Heart right ventricle (tissue), 16 donors: ENCODE data around the gene FBXO38. TPM values are rescaled to one million over a fixed set of nuclear protein-coding genes. Genes with fewer than 3 reads are reported as not detected.

ENCODE experiments used
- ATAC-seq, 8 donors: fragments of 200-7000 bp; cut with Tn5 transposase; one replicate each; pipeline ENCODE4 v1.9.1; 2020; ENCODE audit warnings: mild to moderate bottlenecking in 8 of 8, moderate library complexity in 8 of 8, moderate number of reproducible peaks in 1 of 8
- DNase-seq, 2 donors: peaks; one replicate each; pipeline ENCODE4 v3.0.0-alpha.2; 2020
- H3K27ac ChIP-seq, 10 donors: fragments of 200-600 bp; sonication (generic) in 2 of 10; one replicate each; pipeline versions ENCODE4 v1.5.0 to v1.8.0; 2020 to 2022; ENCODE audit warnings: mild to moderate bottlenecking in 3 of 10
- H3K27me3 ChIP-seq, 7 donors: fragments of 200-600 bp; one replicate each; pipeline ENCODE4 v1.8.0; 2021 to 2022; ENCODE audit warnings: mild to moderate bottlenecking in 2 of 7
- H3K36me3 ChIP-seq, 9 donors: fragments of 200-600 bp; sonication (generic) in 1 of 9; one replicate each; pipeline versions ENCODE4 v1.5.0 to v1.8.0; 2020 to 2022; ENCODE audit warnings: mild to moderate bottlenecking in 2 of 9
- H3K4me1 ChIP-seq, 9 donors: fragments of 200-600 bp; sonication (generic) in 1 of 9; one replicate each; pipeline versions ENCODE4 v1.5.0 to v1.8.0; 2020 to 2022; ENCODE audit warnings: mild to moderate bottlenecking in 4 of 9
- H3K4me3 ChIP-seq, 10 donors: fragments of 200-600 bp; sonication (generic) in 2 of 10; one replicate each; pipeline versions ENCODE4 v1.5.0 to v1.8.0; 2020 to 2022; ENCODE audit warnings: mild to moderate bottlenecking in 7 of 10, moderate library complexity in 2 of 10
- H3K9me3 ChIP-seq, 11 donors: fragments of 200-600 bp in 10 of 11; sonication (generic) in 2 of 11; one replicate each; pipeline versions ENCODE4 v1.5.0 to v1.8.0; 2013 to 2022; ENCODE audit warnings: mild to moderate bottlenecking in 2 of 11, control low read depth in 1 of 11, moderate library complexity in 1 of 11
- CTCF ChIP-seq, 9 donors: fragments of 200-600 bp; sonication (generic) in 2 of 9; IDR thresholded peaks; one replicate each; pipeline versions ENCODE4 v1.5.0 to v1.8.0; 2021 to 2022; ENCODE audit warnings: antibody characterized with exemption in 9 of 9, mild to moderate bottlenecking in 5 of 9, moderate library complexity in 1 of 9
- WGBS, 2 donors: extraction: QIAGEN DNeasy Blood & Tissue Kit; methylation state at CpG; one replicate each; pipeline ENCODE4 v1.1.7; 2013; ENCODE audit warnings: inconsistent platforms in 1 of 2; 5-methylcytosine and 5-hydroxymethylcytosine counted together
- intact Hi-C, 10 donors: fragments of 100-400 bp; cut with DNase I; formaldehyde crosslinking; loops; one replicate each; pipeline versions ENCODE4 v1.11.1 to v1.14.2; 2022
- polyA plus RNA-seq, 2 donors: library from polyadenylated mRNA; stranded (reverse); fragments of 200-250 nt; gene quantifications; one replicate each; pipeline ENCODE4 v1.2.3, GENCODE V29; 2013
- total RNA-seq, 10 donors: library from RNA; stranded (reverse); fragmentation: NEBNext Ultra II Directional in 3 of 10; extraction: Animal tissue kit (Norgen Biotek cat#: 25700) in 3 of 10; gene quantifications; one replicate each; pipeline versions ENCODE4 v1.2.1 to v1.2.4, GENCODE V29; 2021 to 2023
- donor health status: Arrhythmogenic right ventricular cardiomyopathy.
- donor health status: ischemic (EF 13 %, LVEDD 7.1; RV severe dilation, severe dysfunction).
- donor health status: healthy with polysubstance abuse.
- donor health status: DM: no; HTN: yes; CAD: no.
- donor health status: DM: no; HTN: no; CAD: no.
- donor health status: ischemic (EF 25% LVEDD 6.9; RV normal size, moderate dysfunction).
- donor health status: ischemic (EF 25% LVEDD 5.7; RV mildly dilated, moderate dysfunction).
- donor health status: healthy.
- donor health status: DM: yes; HTN: yes; CAD: no.
- donor health status: Ischemic cardiomyopathy.
- donor health status: ischemic (EF 35%, LVEDD 5.7; RV mildly dilated, moderate dysfunction).
- donor health status: nonischemic (EF 11% LVEDD 7.7; RV severe dilation, severe dysfunction).
- donor health status: DM: yes; HTN: yes; CAD: no.
- donor health status: PGD.
- donor health status: ischemic (EF 29% LVEDD 5.4; RV normal size, mild dysfunction).
- donor health status: nonischemic (EF 23%, LVEDD 6.1; RV moderate dilation, normal function).

FBXO38 gene
- total and polyA plus RNA-seq, 12 donors: 10.2 to 66.4 (median 46.6) TPM

GRCh38 chr5:148372166-148372725, 11.5 kb upstream of the FBXO38 start:
- peaks cover 0 to 20% (median 0%) of the 10 kb centered on the region in 9 donors for H3K36me3 ChIP-seq
- no peaks in the 10 kb centered on the region for H3K27me3 ChIP-seq
- intact Hi-C loops: loop anchor here in 6 of 10 donors (5.0 to 10.0 kb wide), 4 partner anchors 77 to 197 kb away; no protein-coding TSS in a partner anchor
- no peak for TF ChIP-seq CTCF (IDR thresholded peaks at IDR 0.05)
- DNase-seq: no peak
- H3K9me3 ChIP-seq: peaks cover 0 to 19% (median 2%) of the 10 kb centered on the region in 11 donors
- no peak overlapping the region for H3K4me3 ChIP-seq
- H3K27ac ChIP-seq: no peak overlapping the region
- peaks cover 0 to 42% (median 6%) of the 10 kb centered on the region in 9 donors for H3K4me1 ChIP-seq
- ATAC-seq: no peak
- 81 to 85% methylated on average over 2 of the region's 2 CpGs for WGBS, 2 donors

- intact Hi-C loops: loop anchor here in 6 of 10 donors (5.0 to 10.0 kb wide), 4 partner anchors 78 to 198 kb away; no protein-coding TSS in a partner anchor
- H3K4me1 ChIP-seq: peaks cover 0 to 42% (median 6%) of the 10 kb centered on the region in 9 donors
- H3K27ac ChIP-seq: no peak overlapping the region
- H3K27me3 ChIP-seq: no peaks in the 10 kb centered on the region
- H3K36me3 ChIP-seq: peaks cover 0 to 27% (median 0%) of the 10 kb centered on the region in 9 donors
- no peak for ATAC-seq
- no peak for TF ChIP-seq CTCF (IDR thresholded peaks at IDR 0.05)
- no peak overlapping the region for H3K4me3 ChIP-seq
- H3K9me3 ChIP-seq: peaks cover 0 to 17% (median 2%) of the 10 kb centered on the region in 11 donors
- no peak for DNase-seq
These were observed 10.9 kb upstream of the FBXO38 start for GRCh38 chr5:148372893-148373292.

GRCh38 chr5:148374690-148375360, 8.9 kb upstream of the FBXO38 start:
- peak; percentile 24 to 72 (median 59) for TF ChIP-seq CTCF (IDR thresholded peaks at IDR 0.05)
- intact Hi-C loops: loop anchor here in 8 of 10 donors (5.0 to 10.0 kb wide), 4 partner anchors 80 to 200 kb away; no protein-coding TSS in a partner anchor
- Histone ChIP-seq H3K36me3 (peaks cover 0 to 36% (median 0%) of the 10 kb centered on the region in 9 donors), H3K4me1 (peaks cover 0 to 52% (median 12%) of the 10 kb centered on the region in 9 donors), H3K27me3 (no peaks in the 10 kb centered on the region), H3K27ac (peak overlapping the region in 1 of 10 donors; percentile 60), H3K9me3 (peaks cover 0 to 9% (median 0%) of the 10 kb centered on the region in 11 donors), H3K4me3 (no peak overlapping the region)
- WGBS, 2 donors: 74 to 85% methylated on average over 3 of the region's 3 CpGs
- peak; percentile 38 to 82 (median 62) for ATAC-seq
- no peak for DNase-seq

GRCh38 chr5:148376198-148376597, 7.6 kb upstream of the FBXO38 start:
- Histone ChIP-seq H3K4me1 (peaks cover 0 to 66% (median 18%) of the 10 kb centered on the region in 9 donors), H3K27ac (peak overlapping the region in 5 of 10 donors; percentile 10 to 61 (median 53)), H3K27me3 (no peaks in the 10 kb centered on the region), H3K9me3 (peaks cover 0 to 9% (median 0%) of the 10 kb centered on the region in 11 donors), H3K36me3 (peaks cover 0 to 36% (median 0%) of the 10 kb centered on the region in 9 donors), H3K4me3 (no peak overlapping the region)
- intact Hi-C loops: loop anchor here in 7 of 10 donors (5.0 to 10.0 kb wide), 4 partner anchors 81 to 201 kb away; no protein-coding TSS in a partner anchor
- DNase-seq (no peak), ATAC-seq (peak in 5 of 8 donors; percentile 13 to 68 (median 45))
- no peak for TF ChIP-seq CTCF (IDR thresholded peaks at IDR 0.05)
- 45 to 52% methylated on average over 4 of the region's 4 CpGs for WGBS, 2 donors
